WI38 (cell line): ENCODE data around the gene COL5A3.
A peak's percentile ranks its signal among the peaks of the same experiment; 100 is the strongest.

ENCODE experiments used
- H3K4me3 ChIP-seq: 2 replicates; pipeline ENCODE4 v1.5.1; 2011; ENCODE audit warnings: low read depth, mild to moderate bottlenecking, control low read depth, low read length
- CTCF ChIP-seq: IDR thresholded peaks from 2 replicates; pipeline ENCODE4 v1.5.1; 2012; ENCODE audit warnings: low read depth, mild to moderate bottlenecking, control low read depth, low read length

COL5A3 gene

GRCh38 chr19:10010247-10010691, at the start of gene COL5A3:
COL5A3 (minus strand) TSS chr19:10010504; CDS start chr19:10010385, 119 bp downstream.
- peak within 1 kb of the TSS; percentile 24 for H3K4me3 ChIP-seq
- no peak for TF ChIP-seq CTCF

GRCh38 chr19:10052602-10053360, 42.5 kb upstream of the COL5A3 start:
- no peak for TF ChIP-seq CTCF
- no peak overlapping the region for H3K4me3 ChIP-seq

GRCh38 chr19:10049626-10050025, 39.3 kb upstream of the COL5A3 start:
- no peak for TF ChIP-seq CTCF
- no peak overlapping the region for H3K4me3 ChIP-seq

- no peak overlapping the region for H3K4me3 ChIP-seq
- TF ChIP-seq CTCF: no peak
These were observed 35.1 kb upstream of the COL5A3 start for GRCh38 chr19:10045371-10045770.

GRCh38 chr19:10044390-10044789, 34.1 kb upstream of the COL5A3 start:
- no peak for TF ChIP-seq CTCF
- no peak overlapping the region for H3K4me3 ChIP-seq

GRCh38 chr19:10043286-10043927, 33.1 kb upstream of the COL5A3 start:
- no peak for TF ChIP-seq CTCF
- H3K4me3 ChIP-seq: no peak overlapping the region

GRCh38 chr19:10037809-10038208, 27.5 kb upstream of the COL5A3 start:
- no peak overlapping the region for H3K4me3 ChIP-seq
- no peak for TF ChIP-seq CTCF
